Measurements from ENCODE around the gene CPXM1. TPM values are rescaled to one million over a fixed set of nuclear protein-coding genes. Genes with fewer than 3 reads are reported as not detected.

Gene CPXM1
- total and polyA plus RNA-seq, 9 of the 15 experiments (the other 6 are each of a cell fraction or from before 2014, with no cell fraction given) = 0.04 to 1.1 (median 0.37) TPM; not detected in 2

DNA sequence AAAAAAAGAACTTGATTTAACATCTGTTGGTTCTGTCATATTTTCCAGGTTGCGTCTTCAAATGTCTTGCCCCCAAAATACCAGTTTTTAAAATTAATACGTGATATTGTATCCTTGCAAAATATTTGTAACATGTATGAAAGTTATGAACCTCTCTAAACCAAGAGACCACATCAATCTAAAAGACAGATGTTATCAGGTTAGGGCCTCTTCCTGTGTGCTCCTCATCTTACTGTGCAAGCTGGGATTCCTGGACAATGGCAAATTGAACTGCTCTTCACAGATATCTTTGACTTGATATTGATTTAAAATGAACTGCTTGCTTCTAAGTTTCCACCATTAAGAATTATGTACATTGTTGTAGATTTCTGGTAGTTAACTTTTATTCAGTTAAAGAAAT is 25.3 kb upstream of the CPXM1 start:
- no peak overlapping the region for H3K27ac ChIP-seq (ENCODE audit: extremely low read depth, low read depth, low read length)
- H3K79me2 ChIP-seq (ENCODE audit: control insufficient read depth, insufficient read depth, low read length) = no peaks in the 10 kb centered on the region
- FAIRE-seq (no peak), DNase-seq (ENCODE audit: extremely low read depth in 1 of 4, low spot score in 3 of 4) (no peak), ATAC-seq (no peak)
- intact Hi-C loops (cut with micrococcal nuclease) (no loop called here), in situ Hi-C loops (cut with MboI) (no loop called here)
- no peaks in the 10 kb centered on the region for H3K9me3 ChIP-seq (replicated peaks; ENCODE audit: control insufficient read depth, insufficient read depth, low read depth, low read length)
- no peaks in the 10 kb centered on the region for H3K27me3 ChIP-seq (ENCODE audit: control insufficient read depth in 2 of 2, insufficient read depth in 2 of 2, low read length in 2 of 2)
- H3K4me3 ChIP-seq = no peak overlapping the region
- H3K36me3 ChIP-seq (ENCODE audit: control insufficient read depth, insufficient read depth, low read length) = no peaks in the 10 kb centered on the region
- ChIA-PET POLR2A (no interaction called here), CTCF (ENCODE audit: low intra/inter-chr PET ratio) (no interaction called here)
- H3K4me2 ChIP-seq (ENCODE audit: insufficient read depth, low read length) = no peak overlapping the region
- no TSS peak for BruUV-seq (replicated peaks)
- no peak overlapping the region for H2AFZ ChIP-seq (ENCODE audit: low read depth, low read length)
- peaks cover 5 to 13% of the 10 kb centered on the region in 2 experiments; a peak in 3 of 5 replicates for H3K4me1 ChIP-seq (replicated peaks in 1 of 2; ENCODE audit: control insufficient read depth in 2 of 2, insufficient read depth in 2 of 2, low read length in 2 of 2)
- no peaks in the 10 kb centered on the region for H3K9me1 ChIP-seq (ENCODE audit: control insufficient read depth, insufficient read depth, low read length)
- H3K9ac ChIP-seq (ENCODE audit: insufficient read depth in 1 of 2, low read depth in 2 of 2, low read length in 2 of 2) = no peak overlapping the region
- WGBS (ENCODE audit: insufficient coverage, low coverage, missing lambda C conversion rate) = 68% methylated on average over 2 of the region's 2 CpGs
- TF ChIP-seq ARHGAP35 (IDR thresholded peaks at IDR 0.05; ENCODE audit: partially characterized antibody) (no peak), ZNF121 (CRISPR knock-in tag; conservative IDR thresholded peaks at IDR 0.05) (no peak)
- TF ChIP-seq, protein P1, sequence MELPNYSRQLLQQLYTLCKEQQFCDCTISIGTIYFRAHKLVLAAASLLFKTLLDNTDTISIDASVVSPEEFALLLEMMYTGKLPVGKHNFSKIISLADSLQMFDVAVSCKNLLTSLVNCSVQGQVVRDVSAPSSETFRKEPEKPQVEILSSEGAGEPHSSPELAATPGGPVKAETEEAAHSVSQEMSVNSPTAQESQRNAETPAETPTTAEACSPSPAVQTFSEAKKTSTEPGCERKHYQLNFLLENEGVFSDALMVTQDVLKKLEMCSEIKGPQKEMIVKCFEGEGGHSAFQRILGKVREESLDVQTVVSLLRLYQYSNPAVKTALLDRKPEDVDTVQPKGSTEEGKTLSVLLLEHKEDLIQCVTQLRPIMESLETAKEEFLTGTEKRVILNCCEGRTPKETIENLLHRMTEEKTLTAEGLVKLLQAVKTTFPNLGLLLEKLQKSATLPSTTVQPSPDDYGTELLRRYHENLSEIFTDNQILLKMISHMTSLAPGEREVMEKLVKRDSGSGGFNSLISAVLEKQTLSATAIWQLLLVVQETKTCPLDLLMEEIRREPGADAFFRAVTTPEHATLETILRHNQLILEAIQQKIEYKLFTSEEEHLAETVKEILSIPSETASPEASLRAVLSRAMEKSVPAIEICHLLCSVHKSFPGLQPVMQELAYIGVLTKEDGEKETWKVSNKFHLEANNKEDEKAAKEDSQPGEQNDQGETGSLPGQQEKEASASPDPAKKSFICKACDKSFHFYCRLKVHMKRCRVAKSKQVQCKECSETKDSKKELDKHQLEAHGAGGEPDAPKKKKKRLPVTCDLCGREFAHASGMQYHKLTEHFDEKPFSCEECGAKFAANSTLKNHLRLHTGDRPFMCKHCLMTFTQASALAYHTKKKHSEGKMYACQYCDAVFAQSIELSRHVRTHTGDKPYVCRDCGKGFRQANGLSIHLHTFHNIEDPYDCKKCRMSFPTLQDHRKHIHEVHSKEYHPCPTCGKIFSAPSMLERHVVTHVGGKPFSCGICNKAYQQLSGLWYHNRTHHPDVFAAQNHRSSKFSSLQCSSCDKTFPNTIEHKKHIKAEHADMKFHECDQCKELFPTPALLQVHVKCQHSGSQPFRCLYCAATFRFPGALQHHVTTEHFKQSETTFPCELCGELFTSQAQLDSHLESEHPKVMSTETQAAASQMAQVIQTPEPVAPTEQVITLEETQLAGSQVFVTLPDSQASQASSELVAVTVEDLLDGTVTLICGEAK (IDR thresholded peaks at IDR 0.05) = peak; percentile 38; the same call in 1 of the 2 replicates
- TF ChIP-seq, protein P1 (CRISPR knock-in tag; IDR thresholded peaks at IDR 0.05) = no peak
- TF ChIP-seq, protein P2, sequence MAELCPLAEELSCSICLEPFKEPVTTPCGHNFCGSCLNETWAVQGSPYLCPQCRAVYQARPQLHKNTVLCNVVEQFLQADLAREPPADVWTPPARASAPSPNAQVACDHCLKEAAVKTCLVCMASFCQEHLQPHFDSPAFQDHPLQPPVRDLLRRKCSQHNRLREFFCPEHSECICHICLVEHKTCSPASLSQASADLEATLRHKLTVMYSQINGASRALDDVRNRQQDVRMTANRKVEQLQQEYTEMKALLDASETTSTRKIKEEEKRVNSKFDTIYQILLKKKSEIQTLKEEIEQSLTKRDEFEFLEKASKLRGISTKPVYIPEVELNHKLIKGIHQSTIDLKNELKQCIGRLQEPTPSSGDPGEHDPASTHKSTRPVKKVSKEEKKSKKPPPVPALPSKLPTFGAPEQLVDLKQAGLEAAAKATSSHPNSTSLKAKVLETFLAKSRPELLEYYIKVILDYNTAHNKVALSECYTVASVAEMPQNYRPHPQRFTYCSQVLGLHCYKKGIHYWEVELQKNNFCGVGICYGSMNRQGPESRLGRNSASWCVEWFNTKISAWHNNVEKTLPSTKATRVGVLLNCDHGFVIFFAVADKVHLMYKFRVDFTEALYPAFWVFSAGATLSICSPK (IDR thresholded peaks at IDR 0.05; ENCODE audit: borderline replicate concordance) = no peak
- H4K20me1 ChIP-seq (replicated peaks; ENCODE audit: control insufficient read depth, insufficient read depth, low read length) = no peaks in the 10 kb centered on the region

Measured in K562 (cell line).